CD4-positive, alpha-beta T cell treated with Interleukin-15 for 1 hour (primary cell): ENCODE results near the gene SF3B2.
"Not testable (repeated sequence)": the region's sequence is repeated elsewhere in the genome, so short reads cannot be mapped to it uniquely, and the experiment has no call there.

ENCODE experiments used
- DNase-seq: peaks from one replicate; pipeline ENCODE4 v3.0.0-alpha.2; 2020

SF3B2 gene

DNA sequence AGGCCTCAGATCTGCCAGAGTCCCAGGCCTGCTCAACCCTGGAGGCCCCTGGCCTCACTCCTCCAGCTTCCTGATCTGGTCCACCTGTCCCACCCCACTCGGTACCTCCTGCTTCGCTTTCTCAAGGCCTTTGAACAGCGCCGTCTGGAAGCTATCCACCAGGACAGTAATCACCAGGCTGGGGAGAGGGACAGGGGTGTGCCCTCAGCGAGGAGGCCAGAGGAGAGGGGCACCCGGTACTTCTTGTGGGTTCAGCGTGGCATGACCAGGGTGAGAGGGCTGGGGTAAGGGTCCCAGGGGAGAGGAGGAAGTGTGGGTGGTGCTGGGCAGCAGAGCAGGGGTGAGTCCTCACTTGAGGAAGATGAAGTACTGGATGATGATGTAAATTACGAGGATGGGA lies 32.0 kb upstream of the SF3B2 start:
- no peak for DNase-seq

DNA sequence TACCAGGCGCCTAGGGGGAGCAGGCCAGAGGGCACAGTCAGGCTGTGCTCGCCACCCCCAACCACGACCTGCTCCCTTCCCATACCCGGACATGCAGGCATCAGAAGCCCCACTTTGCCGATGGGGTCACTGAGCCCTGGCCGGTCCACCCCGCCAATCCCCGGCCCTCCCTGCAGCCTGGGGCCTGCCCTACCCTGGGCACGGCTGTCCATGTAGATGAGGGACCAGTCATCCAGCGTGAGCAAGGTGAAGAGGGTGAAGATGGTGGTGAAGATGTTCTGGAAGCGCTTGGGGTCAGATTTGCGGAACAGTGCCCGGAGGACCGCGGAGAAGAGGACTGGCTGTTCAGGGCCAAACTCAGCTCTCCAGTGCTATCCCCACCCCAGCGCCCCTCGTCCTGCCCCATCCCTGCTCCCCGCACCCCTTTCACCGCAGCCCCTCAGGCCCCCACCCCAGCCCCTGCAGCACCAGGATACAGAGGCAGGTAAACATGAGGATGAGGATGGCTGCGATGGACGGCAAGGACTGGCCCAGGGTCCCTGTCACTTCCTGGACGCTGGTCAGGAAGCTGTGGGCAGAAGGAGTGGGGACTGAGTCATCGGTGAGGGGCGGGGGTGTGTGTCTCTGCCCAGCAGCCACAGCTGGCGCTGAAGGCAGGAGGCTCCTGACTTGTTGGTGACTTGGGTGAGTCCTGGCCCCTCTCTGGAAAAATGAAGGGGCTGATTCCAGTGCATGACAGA lies 31.4 kb upstream of the SF3B2 start:
- peak; percentile 75 for DNase-seq

DNA sequence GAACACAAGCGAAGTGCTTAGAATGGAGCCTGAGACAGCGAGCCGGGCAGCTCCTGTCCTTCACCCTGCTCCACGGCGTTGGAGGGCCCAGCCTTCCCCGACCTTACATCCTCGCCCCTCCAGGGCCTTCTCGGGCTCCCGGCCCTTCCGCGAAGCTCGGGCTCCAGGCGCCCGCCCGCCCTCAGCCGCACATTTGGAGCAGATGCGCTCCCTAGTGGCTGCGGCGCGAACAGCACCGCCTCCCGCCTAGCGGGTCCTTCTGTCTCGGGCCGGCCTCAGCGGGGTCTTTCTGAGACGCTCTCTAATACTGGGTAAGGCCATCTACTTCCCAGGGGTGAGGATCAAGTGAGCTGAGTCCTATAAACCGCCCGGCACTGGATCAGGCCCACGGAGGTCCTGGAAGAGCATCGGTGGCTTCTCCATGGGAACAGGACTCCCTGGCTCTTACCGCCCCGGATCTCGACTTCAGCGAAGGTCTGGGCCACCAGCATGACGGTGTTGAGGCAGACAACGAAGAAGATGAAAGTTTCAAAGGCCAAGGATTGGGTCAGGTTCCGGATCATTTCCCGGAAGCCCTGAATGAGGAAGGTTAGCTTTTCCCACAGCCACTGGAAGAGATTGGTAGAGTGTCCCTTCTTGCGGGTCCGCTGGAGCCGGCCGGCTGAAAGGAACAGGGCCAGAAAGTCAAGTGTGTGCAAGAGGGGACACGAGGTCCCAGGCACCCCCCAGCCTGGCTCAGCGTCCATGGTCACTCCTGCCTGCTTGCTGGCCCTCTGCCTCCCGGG lies 29.6 kb upstream of the SF3B2 start:
- DNase-seq, result peak; percentile 60

DNA sequence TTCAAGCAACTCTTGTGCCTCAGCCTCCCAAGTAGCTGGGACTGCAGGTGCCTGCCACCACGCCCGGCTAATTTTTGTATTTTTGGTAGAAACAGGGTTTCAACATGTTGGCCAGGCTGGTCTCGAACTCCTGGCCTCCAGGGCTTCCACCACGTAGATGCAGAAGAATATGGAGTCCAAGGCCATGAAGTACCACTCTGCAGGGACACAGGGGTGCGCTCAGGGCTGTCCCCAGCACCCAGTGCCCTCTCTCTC lies 29.1 kb upstream of the SF3B2 start:
- not testable (repeated sequence) for DNase-seq

DNA sequence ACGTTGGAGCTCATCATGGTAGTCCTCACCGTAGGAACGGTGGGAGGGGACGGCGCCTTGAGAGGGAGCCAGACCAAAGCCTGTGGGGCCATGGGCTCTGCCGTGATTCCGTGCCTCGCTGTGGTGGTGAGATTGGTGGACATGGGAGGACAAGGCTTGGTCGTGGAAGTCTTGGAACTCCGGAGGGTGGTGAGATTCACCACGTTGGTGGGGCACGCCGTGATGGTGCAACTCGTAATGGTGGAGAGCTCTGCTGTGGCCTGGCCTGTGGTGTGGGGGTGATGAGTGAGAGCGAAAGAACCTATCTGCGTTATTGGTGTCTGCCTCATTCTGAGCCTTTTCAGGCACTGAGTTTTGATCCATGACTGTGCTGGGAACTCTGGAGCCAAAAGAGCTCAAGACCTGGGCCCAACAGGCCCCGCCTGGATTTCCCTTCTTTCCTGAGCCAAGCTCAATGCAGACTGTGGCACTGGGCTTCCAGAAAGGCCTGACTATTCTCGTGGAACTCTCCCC lies 26.1 kb upstream of the SF3B2 start, which contains the start of gene CATSPER1:
Gene CATSPER1 (minus strand): TSS at position 463 of the 513 bp plus-strand sequence. CDS start 100 bp downstream, at position 363.
- no peak for DNase-seq

DNA sequence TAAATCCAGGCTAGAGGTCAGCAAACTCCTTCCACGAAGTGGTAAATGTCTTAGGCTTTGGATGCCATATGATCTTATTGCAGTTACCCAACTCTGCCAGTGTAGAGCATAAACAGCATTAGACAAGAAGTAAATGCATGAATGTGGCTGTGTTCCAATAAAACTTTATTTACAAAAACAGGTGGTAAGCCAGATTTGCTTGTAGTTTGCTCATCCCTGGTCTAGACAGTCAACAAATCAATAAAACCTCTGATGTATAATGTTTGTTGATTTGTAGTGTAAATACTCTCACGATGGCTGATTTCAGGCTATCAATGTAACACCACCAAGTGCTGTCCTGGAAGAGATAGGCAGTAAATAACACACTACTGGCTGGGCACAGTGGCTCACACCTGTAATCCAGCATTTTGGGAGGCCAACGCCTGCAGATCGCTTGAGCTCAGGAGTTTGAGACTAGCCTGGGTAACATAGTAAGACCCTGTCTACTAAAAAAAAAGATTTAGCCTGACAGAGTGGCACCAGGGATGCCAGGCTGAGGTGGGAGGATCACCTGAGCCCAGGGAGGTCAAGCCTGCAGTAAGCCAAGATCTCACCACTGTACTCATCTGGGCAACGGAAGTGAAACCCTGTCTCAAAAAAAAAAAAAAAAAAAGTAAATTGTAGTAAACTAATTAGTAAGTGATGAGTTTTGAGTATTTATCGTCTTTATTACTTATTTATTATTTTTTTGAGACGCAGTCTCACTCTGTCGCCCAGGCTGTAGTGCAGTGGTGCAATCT lies 19.0 kb upstream of the SF3B2 start:
- DNase-seq, result no peak

DNA sequence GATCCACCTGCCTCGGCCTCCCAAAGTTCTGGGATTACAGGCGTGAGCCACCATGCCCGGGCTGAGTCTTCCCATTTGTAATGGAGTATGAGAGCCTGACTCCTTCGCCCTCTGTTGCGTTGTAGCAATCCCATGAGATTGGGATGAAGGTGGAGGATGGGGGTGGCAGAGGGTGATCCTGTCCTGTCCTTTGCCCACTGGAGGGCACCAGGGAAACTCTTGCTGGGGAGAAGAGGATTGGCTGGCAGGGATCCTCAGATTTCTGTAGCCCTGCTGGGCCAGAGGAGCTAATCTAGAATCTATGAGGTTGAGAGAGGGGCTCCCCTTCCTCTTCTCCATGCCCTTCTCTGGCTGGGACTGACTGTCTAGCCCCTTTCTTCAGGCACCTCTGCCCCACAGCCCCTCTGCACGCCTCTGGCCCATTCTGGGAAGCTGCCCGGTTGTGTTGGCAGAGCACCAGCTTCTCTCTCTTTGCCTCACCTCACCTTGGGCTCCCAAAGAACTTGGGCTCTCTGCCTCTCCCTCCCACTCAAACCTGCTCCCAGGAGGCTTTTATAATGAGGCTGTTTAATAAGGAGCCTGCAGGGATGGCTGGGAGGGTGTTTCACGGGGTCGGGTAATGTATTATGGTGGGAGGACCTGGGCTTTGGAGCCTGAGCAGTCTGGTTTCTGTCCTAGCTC lies 16.4 kb upstream of the SF3B2 start:
- no peak for DNase-seq

DNA sequence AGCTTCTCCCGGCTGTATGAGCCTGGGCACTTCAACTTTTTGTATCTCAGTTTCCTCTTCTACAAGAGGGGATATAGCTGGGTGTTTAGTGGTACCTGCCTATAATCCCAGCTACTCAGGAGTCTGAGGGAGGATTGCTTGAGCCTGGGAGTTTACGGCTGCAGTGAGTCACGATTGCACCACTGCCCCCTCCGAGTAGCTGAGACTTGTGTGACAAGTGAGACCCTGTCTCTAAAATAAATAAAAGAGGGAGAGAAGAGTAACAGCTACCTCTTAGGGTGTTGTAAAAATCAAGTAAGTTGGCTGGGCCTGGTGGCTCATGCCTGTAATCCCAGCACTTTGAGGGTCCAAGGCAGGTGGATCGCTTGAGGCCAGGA lies 15.8 kb upstream of the SF3B2 start:
- DNase-seq, result no peak

DNA sequence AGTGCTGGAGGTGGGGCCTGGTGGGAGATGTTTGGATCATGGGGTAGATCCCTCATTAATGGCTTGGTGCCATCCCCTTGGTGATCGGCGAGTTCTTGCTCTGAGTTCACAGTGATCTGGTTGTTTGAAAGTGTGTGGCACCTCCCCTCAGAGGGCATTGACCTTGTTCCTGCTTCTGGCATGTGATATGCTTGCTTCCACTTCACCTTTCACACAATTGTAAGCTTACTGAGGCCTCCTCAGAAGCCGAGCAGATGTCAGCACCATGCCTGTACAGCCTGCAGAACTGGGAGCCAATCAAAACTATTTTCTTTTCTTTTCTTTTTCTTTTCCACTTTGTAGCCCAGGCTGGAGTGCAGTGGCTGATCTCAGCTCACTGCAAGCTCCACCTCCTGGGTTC lies 14.8 kb upstream of the SF3B2 start:
- DNase-seq, result no peak

DNA sequence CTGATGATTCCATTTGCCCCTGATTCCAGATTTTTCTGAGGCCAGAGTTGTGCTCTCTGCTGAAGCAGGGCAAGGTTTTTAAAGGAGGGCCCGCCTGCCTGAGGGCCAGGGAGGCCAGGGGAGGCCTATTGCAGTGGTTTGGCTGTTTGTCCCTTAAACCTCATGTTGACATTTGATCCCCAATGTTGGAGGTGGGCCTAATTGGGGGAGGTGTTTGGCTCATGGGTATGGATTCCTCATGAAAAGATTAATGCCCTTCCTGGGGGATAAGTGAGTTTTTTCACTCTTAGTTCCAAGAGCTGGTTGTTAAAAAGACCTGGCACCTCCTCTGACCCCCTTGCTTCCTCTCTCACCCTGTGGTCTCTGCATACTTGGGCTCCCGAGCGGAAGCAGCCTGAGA lies 12.4 kb upstream of the SF3B2 start:
- no peak for DNase-seq

DNA sequence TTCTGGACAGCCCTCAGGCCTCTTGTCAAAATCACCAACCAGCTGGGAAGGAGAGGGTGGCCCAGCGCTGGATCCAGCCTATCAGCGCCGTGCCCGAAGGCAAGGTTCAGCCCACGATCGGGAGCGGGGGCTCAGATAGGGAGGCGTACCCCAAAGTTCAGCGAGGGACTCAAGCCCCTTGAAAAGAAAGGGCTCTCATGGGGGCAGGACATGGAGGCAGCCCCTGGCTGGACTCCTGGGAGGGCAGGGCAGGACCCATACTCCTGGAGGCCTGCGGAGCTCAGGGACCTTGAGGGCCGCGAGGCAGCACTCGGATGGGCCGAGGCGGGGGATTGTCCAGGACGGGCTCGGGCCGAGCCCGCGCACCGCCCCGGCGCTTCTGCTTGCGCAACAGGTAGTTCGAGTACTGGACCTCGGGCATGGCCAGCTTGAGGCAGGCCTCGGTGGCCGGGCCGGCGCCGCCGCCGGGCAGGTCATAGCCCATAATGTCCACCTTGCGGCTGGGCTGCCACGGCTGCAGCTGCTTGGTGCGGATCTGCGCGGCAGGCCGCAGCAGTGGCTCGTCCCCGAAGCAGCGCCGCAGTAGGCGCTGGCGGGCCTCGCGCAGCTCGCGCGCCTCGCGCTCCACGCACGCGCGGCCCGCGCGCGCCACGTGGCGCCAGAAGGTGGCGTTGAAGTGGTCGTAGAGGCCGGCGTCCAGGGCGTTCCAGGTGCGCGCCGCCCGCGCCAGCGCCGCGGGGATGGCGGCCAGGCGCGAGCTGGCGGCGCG lies 9.8 kb upstream of the SF3B2 start:
- DNase-seq, result no peak

DNA sequence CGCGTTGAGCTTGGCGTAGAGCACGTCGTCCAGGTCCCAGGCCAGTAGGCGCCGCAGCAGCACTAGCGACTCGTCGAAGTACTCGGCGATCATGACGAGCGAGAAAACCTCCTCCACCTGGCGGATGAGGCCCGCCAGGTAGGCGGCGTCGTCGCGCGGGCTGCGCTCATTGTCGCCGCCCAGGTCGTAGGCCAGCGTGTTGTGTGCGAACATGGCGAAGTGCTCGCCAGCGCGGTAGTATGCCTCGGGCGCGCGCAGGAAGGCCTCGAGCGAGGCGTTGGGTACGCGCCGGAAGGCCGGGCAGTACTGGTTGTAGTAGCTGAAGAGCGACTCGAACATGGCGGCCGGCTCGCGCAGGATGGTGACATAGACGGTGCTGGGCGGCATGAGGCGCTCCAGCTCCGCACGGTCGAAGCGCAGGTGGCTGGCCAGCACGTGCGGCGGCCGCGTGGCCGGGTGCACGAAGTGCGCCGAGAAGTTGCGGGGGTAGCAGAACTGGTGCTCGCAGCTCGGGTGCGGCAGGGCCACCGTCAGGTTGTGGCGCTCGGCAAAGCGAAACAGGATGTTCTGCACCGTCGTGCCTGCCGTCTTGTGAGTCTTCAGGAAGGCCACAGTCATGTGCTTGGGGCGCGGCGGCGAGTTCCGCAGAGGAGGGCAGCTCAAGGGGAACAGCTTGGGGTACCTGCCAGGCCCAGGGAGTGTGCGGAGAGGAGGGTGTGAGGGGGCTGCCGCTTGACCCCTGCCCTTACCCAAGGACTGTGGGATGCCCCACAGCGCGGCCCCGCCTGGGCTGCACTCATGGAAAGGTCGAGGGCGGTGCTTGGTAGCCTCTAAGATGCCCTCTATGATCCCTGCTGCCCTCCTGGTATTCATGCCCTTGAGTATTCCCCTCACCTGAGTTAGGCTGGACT lies 8.9 kb upstream of the SF3B2 start:
- DNase-seq, result no peak

DNA sequence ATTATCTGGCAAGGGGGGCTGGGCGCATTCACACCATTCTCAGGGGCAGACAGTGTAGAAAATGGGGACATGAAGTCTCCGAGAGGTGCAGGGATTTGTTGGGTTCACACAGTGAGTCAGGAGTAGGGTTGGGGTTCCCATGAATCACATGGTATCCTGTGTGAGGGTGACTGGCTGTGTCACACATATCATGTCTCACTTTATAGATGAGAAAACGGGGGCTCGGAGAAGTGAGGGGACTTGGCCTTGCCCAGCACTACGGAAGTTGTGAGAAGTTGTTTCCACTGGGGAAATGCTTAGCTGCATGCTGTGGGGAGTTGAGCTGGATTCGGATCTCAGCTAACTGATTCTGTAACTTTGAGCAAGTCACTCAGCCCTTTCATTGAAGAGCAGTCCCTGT lies 7.4 kb upstream of the SF3B2 start:
- DNase-seq, result no peak

DNA sequence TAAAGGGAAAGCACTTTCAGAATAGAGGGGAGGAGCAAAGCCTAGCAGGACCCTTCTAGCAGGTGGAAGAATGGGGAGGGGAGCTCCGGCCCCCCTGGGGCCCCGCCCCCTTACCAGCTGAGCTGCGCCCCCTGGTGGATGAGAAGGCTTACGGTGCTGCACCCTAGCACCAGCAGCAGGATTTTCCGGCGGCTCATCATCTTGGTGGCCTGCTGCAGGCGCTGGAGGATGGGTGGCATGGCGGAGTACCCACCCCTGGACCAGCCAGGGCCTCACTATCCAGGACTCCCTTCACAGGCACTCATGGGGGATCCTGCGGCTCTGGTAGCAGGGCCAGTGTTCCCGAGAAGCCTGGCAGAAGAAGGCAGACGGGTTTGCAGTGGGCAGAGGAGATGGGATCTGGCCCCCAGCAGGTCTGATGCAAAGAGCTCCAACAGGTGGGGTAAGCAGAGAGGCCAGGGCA lies 7.0 kb upstream of the SF3B2 start:
- peak; percentile 80 for DNase-seq

DNA sequence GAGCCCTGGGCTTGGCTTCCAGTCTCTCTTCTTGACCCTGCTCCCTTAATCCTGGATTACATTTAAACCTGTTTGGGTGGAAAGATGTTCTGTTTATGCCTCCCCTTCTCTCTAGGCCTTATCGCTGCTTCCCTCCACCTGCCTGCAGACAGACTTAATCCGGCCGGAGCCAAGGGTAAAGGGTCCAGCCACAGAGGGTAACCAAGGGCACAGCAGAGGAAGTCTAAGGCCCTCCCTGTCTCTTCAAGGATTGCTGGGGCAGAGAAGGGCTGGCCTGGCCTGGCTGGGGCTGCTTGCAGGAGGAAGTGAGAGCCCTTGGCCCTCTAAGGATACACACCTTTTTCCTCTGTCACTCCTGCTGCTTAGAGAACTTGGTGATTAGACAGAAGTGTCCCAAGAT lies 5.3 kb upstream of the SF3B2 start:
- DNase-seq, result no peak

DNA sequence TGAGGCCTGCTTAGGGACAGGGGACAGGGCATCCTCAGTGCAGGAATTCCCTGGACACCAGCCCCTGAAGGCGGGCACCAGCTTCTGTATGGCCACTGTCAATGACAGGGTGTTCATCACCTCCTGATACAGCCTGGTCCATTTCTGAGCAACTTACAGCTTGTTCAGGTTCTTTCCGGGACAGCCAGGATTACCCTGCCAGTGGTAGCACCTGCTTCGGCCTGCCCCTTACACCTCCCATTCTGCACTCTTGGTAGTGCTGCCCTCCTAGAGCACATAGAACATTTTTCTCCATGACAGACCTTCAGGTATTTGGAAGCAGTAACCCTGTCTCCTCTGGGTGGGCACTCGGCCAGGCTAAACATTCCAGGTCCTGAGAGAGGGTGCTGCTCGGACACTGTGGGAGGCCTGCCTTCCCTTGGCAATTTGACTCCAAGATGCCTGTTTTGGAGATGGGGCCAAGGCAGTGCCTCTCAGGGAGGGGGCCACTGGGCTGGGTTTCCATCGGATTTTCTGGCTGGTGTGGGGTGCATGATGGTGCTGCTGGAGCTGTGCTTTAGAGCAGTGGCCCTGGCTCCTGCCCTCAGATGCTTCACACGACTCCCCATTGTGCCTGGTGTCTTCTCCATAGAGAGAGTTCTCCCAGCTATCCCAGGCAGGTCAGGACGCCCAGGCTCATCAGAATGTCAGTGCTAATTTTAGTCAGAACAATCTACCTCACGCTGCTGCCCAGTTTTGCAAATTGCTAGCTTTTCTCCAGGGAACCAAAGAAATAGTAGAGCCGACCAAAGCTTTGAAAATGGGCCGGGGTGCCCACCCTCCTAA lies 4.4 kb upstream of the SF3B2 start:
- DNase-seq, result no peak

DNA sequence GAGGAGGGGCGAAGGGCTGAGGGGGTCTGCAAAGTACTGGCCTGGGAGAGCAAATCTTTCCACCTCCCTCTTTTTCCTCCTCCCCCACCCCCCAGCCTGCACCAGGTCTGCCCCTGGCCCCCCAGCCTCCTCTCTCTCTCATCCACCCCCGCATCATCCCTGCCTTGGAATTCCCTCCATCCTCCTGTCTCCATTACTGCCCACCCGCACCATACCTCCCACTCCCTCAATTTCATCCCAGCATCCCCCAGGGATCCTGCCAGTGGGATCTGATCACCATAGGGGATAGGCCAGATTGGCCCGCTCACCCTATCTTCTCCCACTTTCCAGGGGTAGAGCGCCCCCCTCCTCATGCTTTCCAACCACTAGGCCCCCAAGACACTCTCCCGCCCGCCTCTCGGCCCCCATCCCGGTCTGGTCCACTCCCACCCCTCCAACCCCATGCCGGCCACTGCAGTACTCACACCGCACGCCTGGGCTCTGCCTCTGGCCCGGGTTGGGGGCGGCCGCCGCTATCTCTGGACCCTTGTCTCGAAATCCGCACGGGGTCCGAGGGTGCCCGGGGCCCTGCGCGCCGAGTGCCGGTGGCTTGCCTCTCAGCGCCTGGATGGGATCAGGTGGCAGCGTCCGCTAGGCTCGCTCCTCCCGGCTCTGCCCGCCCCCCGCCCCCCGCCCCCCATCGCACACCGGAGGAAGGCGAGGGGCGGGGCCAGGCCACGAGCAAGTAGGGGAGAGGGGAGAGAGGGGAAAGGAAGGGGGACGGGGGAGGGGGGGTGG lies 3.4 kb upstream of the SF3B2 start, which contains the start of gene GAL3ST3:
Gene GAL3ST3 (minus strand): TSS at position 615 of the 777 bp plus-strand sequence. CDS start 3,746 bp downstream, outside the sequence.
- DNase-seq, result no peak

DNA sequence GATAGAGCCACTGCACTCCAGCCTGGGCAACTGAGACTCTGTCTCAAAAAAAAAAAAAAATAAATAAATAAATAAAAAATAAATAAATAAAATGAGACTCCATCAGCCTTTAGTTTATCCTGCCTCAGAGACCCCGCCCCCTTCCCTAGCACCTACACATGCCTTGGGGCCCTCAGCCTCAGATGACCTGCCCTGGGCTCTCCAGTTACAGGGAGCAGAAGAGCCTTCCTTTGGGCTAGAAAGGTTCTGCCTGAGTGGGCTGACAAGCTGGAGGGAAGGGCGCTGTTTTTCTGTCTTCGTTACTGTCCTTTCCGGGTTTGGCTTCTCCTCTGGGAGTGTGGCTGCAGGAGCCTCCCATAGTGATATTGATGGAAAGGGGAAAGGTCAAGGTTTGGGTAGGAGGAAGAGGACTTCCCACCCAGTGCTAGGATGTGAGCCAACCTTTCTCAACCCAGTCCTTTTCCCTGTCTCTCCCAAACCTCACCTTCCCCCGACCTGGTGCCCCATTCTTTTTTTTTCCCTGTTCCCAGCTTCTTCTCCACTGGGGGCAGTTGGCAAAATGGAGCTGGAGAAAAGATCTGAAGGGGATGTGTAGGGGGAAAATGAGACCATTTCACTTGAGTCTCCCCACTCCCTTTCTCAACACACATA lies 1.5 kb upstream of the SF3B2 start:
- no peak for DNase-seq

DNA sequence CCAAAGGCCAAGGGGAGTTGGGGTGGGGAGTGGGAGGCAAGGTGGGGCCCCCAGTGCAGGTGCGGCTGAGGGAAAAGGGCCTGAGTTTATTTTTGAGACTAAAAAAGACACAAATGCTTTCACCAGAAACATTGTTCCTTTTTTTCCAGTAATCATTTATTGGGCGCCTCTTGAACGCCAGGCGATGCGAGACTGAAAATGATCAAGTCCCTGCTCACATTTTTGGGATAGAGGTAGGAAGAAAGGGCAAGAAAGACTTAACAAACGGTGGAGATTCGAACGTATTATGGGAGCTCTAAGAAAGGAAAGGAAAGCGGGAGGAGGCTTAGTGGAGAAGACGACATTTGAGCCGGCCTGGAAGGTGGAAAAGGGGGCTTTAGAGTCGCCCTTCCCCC lies 796 bp upstream of the SF3B2 start:
- no peak for DNase-seq
